GM12864 (cell line): ENCODE measurements around the gene RBBP8NL.

Experiments
- DNase-seq: peaks from one replicate; pipeline ENCODE4 v3.0.0-alpha.2; 2011; ENCODE audit warnings: low read depth
- H3K4me3 ChIP-seq: 2 replicates; pipeline ENCODE4 v1.5.1; 2011; ENCODE audit warnings: mild to moderate bottlenecking, low read depth, low read length, control low read depth
- TF ChIP-seq, protein P1 (sequence below): IDR thresholded peaks from 2 replicates; pipeline ENCODE4 v1.5.1; 2011; ENCODE audit warnings: low read depth, mild to moderate bottlenecking, moderate library complexity, low read length, control low read depth, inconsistent platforms; ENCODE audit errors: missing control alignments

The RBBP8NL gene

DNA sequence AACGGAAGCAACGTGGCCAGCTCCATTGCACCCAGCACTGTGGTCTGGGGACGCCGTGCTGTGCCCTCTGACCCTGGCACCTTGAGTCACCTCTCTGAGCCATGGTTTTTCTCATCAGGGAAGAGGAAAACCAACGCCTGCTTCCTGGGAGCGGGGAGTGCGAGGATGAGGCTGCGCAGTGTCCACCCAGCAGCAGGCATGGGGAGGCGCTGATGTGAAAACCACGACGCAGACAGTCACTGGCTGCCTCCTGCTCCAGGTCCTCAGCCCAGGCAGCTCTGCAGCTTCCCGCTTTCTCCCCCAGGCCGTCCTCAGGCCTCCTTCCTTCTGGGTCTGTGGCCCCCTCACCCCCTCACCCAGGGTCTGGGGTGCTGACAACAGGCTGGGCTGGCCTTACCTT lies 34.5 kb upstream of the RBBP8NL start:
- TF ChIP-seq, protein P1, sequence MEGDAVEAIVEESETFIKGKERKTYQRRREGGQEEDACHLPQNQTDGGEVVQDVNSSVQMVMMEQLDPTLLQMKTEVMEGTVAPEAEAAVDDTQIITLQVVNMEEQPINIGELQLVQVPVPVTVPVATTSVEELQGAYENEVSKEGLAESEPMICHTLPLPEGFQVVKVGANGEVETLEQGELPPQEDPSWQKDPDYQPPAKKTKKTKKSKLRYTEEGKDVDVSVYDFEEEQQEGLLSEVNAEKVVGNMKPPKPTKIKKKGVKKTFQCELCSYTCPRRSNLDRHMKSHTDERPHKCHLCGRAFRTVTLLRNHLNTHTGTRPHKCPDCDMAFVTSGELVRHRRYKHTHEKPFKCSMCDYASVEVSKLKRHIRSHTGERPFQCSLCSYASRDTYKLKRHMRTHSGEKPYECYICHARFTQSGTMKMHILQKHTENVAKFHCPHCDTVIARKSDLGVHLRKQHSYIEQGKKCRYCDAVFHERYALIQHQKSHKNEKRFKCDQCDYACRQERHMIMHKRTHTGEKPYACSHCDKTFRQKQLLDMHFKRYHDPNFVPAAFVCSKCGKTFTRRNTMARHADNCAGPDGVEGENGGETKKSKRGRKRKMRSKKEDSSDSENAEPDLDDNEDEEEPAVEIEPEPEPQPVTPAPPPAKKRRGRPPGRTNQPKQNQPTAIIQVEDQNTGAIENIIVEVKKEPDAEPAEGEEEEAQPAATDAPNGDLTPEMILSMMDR = no peak
- no peak for DNase-seq
- H3K4me3 ChIP-seq = no peak overlapping the region

DNA sequence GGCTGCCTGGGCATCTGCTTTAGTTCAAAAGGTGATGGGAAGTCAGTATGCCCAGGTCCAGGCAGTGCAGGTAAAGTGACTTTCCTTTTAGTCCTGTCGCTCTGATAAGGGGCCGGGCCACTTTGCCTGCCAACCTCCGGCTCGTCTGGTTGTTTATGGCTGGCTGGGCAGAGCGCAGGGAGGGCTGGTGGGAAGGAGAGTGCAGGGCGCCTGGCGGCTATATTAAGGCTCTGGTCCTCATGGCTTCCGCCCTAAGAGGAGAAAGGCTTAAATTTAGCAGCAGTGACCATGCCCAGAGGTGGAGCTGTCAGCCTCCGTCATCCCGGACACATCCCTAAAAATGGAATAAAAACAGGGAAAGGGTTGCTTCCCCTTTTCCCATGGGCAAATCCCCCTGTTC lies 33.8 kb upstream of the RBBP8NL start:
- DNase-seq = no peak
- no peak overlapping the region for H3K4me3 ChIP-seq
- TF ChIP-seq, protein P1 = no peak

DNA sequence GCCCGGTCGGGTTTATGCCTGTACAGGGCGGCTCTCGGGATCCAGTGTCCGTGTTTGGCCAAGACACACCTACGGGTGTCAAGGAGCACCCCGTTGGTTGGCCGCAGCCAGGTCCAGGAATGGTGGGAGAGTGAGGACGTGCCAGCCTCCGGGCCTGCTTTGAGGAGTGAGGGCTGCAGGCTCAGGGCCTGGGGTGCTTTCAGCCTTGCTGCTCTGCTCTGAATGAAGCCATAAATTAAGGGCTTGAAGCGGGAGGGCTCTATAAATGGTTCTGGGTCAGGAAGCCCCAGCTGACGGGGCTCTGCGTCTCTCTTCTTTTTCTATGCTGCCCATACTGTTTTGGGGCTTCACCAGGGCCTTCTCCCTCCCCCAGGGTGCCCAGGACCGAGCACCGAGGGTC lies 33.3 kb upstream of the RBBP8NL start:
- TF ChIP-seq, protein P1 = no peak
- no peak overlapping the region for H3K4me3 ChIP-seq
- no peak for DNase-seq

DNA sequence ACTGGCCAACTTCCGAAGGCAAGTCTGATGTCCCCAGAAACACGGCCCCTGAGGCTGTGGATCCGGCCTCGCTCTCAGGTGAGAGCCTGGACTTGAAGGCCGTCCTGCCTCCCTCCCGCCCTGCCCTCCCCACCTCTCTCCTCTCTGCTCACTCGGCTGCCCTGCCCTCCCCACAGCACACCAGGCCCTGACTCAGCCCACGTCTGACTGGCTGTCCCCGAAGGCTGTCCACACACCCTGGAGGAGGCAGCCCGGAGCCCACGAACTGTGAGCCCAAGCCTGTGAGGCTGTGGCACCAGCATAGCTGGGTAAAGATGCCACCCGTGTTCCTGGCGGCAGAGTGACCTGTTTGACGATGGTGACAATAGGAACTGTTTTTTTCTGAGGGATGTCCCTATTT lies 32.1 kb upstream of the RBBP8NL start:
- no peak overlapping the region for H3K4me3 ChIP-seq
- no peak for DNase-seq
- TF ChIP-seq, protein P1 = no peak

DNA sequence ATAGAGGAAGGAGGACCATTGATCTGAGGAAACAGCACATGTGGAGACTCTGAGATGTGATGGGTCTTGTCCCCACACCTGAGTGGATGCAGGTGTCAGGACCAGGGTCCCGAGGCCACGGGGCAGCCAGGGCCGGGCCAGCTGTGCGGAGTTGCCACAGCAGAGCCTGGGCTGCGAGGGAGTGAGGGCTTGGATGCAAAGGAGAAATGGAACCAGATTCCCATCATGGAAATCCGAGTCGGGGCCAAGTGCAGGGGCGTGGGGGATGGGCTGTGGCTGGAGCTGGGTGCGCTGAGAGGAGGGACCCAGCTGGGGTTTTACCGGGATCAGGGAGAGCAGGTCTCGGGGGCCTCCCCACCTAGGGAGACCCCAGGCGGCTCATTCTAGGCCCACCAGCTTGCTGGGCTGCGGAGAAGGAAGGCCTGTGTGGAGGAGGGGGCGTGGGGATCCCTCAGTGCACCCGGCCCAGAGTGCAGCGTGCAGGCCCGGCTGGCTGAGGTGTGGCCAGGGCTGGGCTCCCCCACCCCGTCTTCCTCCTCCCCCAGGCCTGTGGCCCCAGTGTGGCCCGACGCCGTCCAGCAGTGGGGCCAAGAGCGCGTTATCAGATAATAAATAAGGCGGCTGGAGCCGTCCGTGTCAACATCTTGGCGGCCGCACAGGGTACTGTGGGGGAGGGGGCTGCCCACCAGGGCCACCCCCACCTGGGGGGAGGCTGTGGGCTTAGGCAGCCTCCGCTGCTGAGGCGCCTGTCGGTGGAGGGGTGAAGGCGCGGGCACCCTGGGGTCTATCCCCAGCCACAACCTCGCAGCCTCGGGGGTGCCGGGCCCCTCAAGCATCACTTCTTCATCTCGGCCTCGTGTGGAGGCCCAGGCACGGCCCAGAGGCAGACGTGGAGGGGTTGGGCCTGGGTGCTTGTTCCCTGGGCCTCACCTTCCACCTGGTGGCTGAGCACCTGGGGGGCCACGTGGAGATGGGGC lies 31.2 kb upstream of the RBBP8NL start:
- no peak overlapping the region for H3K4me3 ChIP-seq
- no peak for DNase-seq
- TF ChIP-seq, protein P1 = no peak

DNA sequence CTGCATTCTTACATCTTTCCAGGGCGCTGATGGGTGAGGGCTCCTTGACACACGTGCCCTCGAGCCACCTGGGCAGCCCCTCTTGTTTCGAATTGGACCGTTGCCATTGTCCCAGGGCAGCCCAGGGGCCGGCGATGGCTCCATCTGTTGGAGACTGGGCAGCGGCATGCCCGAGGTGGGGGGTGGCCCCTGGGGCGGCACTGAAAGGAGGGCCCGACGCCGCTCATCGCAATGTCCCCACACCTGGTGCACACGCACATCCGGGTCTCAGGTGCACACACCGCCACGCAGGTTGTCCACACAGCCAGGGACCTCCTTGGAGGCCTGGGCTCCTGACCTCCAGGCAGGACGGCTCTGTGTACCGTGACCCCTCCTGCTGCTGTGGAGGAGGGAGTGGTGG lies 30.5 kb upstream of the RBBP8NL start:
- TF ChIP-seq, protein P1 = no peak
- no peak for DNase-seq
- H3K4me3 ChIP-seq = no peak overlapping the region

DNA sequence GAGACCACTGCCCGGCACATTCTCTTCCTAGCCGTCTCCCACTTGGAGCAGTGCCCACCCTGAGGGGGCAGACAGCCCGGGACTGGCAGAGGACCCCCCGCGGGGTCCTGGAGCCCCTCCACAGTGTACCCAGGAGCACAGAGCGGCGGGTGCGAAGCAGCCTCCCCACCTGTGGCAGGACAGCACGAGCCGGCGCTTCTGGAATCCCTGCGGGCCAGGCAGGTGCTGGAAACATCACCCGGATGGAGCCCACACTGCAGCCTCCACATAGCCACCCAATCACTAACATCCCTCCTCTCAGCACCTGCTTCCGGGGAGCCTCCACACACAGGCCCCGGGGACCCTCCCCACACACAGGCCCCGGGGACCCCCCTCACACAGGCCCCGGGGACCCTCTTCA lies 29.8 kb upstream of the RBBP8NL start:
- no peak overlapping the region for H3K4me3 ChIP-seq
- DNase-seq = no peak
- TF ChIP-seq, protein P1 = no peak
